Activated CD8-positive, alpha-beta T cell treated with anti-CD3 and anti-CD28 coated beads for 36 hours (primary cell): ENCODE measurements around the gene CYS1. TPM values are rescaled to one million over a fixed set of nuclear protein-coding genes. Genes with fewer than 3 reads are reported as not detected.

Experiments used
- ATAC-seq: fragments of 200-7000 bp; cut with Tn5 transposase; one replicate; pipeline ENCODE4 v1.10.0; 2021; ENCODE audit warnings: mild to moderate bottlenecking, moderate library complexity
- CTCF ChIA-PET: fragments of 350-600 bp; sonication (Branson Sonifier 250); formaldehyde crosslinking; loops from one replicate; lab custom pipeline; 2021; ENCODE audit warnings: antibody characterized with exemption; lab: Charles Lee
- POLR2A ChIA-PET: fragments of 350-600 bp; sonication (Branson Sonifier 250); formaldehyde crosslinking; loops from one replicate; lab custom pipeline; 2021; ENCODE audit warnings: antibody characterized with exemption; lab: Charles Lee
- DNase-seq: peaks from one replicate; pipeline ENCODE4 v3.0.0-alpha.2; 2020
- H3K27ac Mint-ChIP-seq: one replicate; pipeline ENCODE4 v1.8.0; 2021; ENCODE audit warnings: mild to moderate bottlenecking, mixed read lengths
- H3K27me3 Mint-ChIP-seq: one replicate; pipeline ENCODE4 v1.8.0; 2021; ENCODE audit warnings: mixed read lengths
- H3K36me3 Mint-ChIP-seq: one replicate; pipeline ENCODE4 v1.8.0; 2021; ENCODE audit warnings: low read depth, mixed read lengths
- H3K4me1 Mint-ChIP-seq: one replicate; pipeline ENCODE4 v1.8.0; 2021; ENCODE audit warnings: low read depth, mixed read lengths
- H3K4me3 Mint-ChIP-seq: one replicate; pipeline ENCODE4 v1.8.0; 2021; ENCODE audit warnings: mild to moderate bottlenecking, moderate library complexity, mixed read lengths
- H3K9me3 Mint-ChIP-seq: one replicate; pipeline ENCODE4 v1.8.0; 2021; ENCODE audit warnings: mixed read lengths
- intact Hi-C: fragments of 100-400 bp; cut with micrococcal nuclease; formaldehyde crosslinking; loops from one replicate; pipeline ENCODE4 v1.10.0; 2022
- total RNA-seq, 2 experiments: library from RNA; stranded (reverse); gene quantifications; one replicate each; pipeline ENCODE4 v1.2.3, GENCODE V29; 2021
- TF ChIP-seq, protein P1 (sequence below): fragments of 200-600 bp; IDR thresholded peaks from one replicate; pipeline ENCODE4 v1.8.0; 2022; ENCODE audit warnings: antibody characterized with exemption, mild to moderate bottlenecking

CYS1 gene
- total RNA-seq, 2 experiments from 2014 or later, result 0.11 to 0.32 TPM

DNA sequence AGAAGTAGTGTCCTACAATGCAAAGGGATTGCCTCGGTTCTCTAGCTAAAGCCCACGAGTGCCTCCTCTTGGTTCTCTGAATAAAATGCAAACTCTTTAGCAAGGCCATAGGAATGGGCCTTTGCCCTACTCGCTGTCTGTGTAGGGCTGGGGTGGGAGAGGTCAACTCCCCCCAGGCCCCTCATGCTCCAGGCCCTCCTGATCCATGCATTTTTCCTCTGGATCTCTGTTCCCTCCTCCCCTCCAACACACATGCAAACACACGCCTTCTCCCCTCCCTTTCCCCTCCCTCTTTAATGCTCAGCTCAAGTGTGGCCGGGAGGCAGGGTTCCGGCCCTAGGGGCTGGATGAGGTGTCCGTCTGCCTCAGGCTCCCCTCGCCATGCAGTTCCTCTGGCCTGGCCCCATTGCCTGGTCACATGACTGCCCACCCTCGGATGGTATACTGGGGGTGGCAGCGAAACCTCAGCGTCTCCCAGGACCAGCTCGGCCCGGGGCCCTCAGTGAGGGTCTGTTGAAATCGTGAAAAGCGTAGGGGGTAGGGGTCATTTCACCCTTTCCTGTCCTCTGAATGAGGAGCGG, 51.7 kb downstream of the CYS1 start:
- H3K4me3 Mint-ChIP-seq, result no peak overlapping the region
- DNase-seq (no peak), ATAC-seq (no peak)
- no peaks in the 10 kb centered on the region for H3K9me3 Mint-ChIP-seq
- H3K36me3 Mint-ChIP-seq, result no peaks in the 10 kb centered on the region
- peak overlapping the region; percentile 77 for H3K27ac Mint-ChIP-seq
- TF ChIP-seq, protein P1, sequence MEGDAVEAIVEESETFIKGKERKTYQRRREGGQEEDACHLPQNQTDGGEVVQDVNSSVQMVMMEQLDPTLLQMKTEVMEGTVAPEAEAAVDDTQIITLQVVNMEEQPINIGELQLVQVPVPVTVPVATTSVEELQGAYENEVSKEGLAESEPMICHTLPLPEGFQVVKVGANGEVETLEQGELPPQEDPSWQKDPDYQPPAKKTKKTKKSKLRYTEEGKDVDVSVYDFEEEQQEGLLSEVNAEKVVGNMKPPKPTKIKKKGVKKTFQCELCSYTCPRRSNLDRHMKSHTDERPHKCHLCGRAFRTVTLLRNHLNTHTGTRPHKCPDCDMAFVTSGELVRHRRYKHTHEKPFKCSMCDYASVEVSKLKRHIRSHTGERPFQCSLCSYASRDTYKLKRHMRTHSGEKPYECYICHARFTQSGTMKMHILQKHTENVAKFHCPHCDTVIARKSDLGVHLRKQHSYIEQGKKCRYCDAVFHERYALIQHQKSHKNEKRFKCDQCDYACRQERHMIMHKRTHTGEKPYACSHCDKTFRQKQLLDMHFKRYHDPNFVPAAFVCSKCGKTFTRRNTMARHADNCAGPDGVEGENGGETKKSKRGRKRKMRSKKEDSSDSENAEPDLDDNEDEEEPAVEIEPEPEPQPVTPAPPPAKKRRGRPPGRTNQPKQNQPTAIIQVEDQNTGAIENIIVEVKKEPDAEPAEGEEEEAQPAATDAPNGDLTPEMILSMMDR, result no peak
- POLR2A ChIA-PET, result interaction anchor here (0.6 to 1.6 kb wide), 7 partner anchors 9 to 190 kb away, joined by 3 to 6 read pairs (median 3); no protein-coding TSS in a partner anchor
- intact Hi-C loops, result no loop called here
- peaks cover 18% of the 10 kb centered on the region for H3K4me1 Mint-ChIP-seq
- CTCF ChIA-PET, result interaction anchor here (1.1 to 5.5 kb wide), 8 partner anchors 9 to 214 kb away, joined by 3 to 44 read pairs (median 6); no protein-coding TSS in a partner anchor
- no peaks in the 10 kb centered on the region for H3K27me3 Mint-ChIP-seq

DNA sequence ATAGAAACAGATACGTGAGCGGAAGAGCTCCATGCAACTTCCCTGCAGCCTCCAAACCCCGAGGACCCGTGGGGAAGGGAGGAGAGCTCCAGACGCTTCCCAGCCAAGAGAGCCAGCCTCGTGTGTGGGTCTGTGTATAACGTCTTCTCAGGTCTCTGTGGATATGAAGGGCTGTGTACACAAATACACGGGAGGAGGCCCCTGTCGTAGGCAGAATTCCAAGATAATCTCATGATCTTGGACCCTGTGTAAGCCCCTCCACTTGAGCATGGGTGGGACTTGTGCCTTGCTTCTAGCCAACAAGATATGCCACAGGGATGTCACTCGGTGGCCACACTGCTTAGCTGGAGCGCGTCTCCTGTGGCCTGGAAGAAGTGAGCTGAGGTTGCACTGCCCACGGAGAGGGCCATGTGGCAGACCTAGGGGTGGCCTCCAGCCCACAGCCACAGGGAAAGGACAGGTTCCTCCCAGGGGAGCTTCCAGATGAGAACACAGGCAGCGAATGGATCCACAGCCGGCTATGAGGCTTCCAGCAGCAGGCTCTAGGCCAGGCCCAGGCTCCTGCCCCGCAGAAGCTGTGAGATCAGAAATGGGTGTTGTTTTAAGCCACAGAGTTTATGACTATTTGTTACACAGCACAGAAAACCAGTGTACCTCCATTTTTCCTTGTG, 52.4 kb downstream of the CYS1 start:
- Mint-ChIP-seq H3K36me3 (no peaks in the 10 kb centered on the region), H3K9me3 (no peaks in the 10 kb centered on the region), H3K4me3 (no peak overlapping the region), H3K27ac (no peak overlapping the region), H3K4me1 (peaks cover 18% of the 10 kb centered on the region), H3K27me3 (no peaks in the 10 kb centered on the region)
- intact Hi-C loops, result no loop called here
- POLR2A ChIA-PET, result interaction anchor here (0.6 kb wide), 1 partner anchor 17 kb away, joined by 3 read pairs; no protein-coding TSS in a partner anchor
- no peak for DNase-seq
- CTCF ChIA-PET, result interaction anchor here (0.7 to 5.5 kb wide), 5 partner anchors 8 to 214 kb away, joined by 3 to 44 read pairs (median 6); no protein-coding TSS in a partner anchor
- ATAC-seq, result no peak
- TF ChIP-seq, protein P1, result no peak

- Mint-ChIP-seq H3K27me3 (no peaks in the 10 kb centered on the region), H3K27ac (no peak overlapping the region), H3K4me1 (peaks cover 18% of the 10 kb centered on the region), H3K9me3 (no peaks in the 10 kb centered on the region), H3K4me3 (no peak overlapping the region), H3K36me3 (no peaks in the 10 kb centered on the region)
- DNase-seq, result no peak
- ChIA-PET POLR2A (no interaction called here), CTCF (interaction anchor here (0.7 to 5.5 kb wide), 4 partner anchors 41 to 213 kb away, joined by 3 to 44 read pairs (median 5); no protein-coding TSS in a partner anchor)
- ATAC-seq, result no peak
- TF ChIP-seq, protein P1, result no peak
- intact Hi-C loops, result no loop called here
Measured at GRCh38 chr2:10026940-10027569, 53.2 kb downstream of the CYS1 start.

GRCh38 chr2:10022966-10023662, 57.1 kb downstream of the CYS1 start:
- no peak for DNase-seq
- Mint-ChIP-seq H3K9me3 (no peaks in the 10 kb centered on the region), H3K27me3 (no peaks in the 10 kb centered on the region), H3K36me3 (no peaks in the 10 kb centered on the region), H3K4me3 (no peak overlapping the region), H3K27ac (no peak overlapping the region), H3K4me1 (no peaks in the 10 kb centered on the region)
- TF ChIP-seq, protein P1, result no peak
- ChIA-PET POLR2A (no interaction called here), CTCF (interaction anchor here (1.0 kb wide), 1 partner anchor 25 kb away, joined by 3 read pairs; no protein-coding TSS in a partner anchor)
- ATAC-seq, result no peak
- intact Hi-C loops, result no loop called here
